ENCODE measurements around the gene COTL1. TPM values are rescaled to one million over a fixed set of nuclear protein-coding genes. Genes with fewer than 3 reads are reported as not detected.

Gene COTL1
- total RNA-seq, 1 donor from 2014 or later = 129 TPM

DNA sequence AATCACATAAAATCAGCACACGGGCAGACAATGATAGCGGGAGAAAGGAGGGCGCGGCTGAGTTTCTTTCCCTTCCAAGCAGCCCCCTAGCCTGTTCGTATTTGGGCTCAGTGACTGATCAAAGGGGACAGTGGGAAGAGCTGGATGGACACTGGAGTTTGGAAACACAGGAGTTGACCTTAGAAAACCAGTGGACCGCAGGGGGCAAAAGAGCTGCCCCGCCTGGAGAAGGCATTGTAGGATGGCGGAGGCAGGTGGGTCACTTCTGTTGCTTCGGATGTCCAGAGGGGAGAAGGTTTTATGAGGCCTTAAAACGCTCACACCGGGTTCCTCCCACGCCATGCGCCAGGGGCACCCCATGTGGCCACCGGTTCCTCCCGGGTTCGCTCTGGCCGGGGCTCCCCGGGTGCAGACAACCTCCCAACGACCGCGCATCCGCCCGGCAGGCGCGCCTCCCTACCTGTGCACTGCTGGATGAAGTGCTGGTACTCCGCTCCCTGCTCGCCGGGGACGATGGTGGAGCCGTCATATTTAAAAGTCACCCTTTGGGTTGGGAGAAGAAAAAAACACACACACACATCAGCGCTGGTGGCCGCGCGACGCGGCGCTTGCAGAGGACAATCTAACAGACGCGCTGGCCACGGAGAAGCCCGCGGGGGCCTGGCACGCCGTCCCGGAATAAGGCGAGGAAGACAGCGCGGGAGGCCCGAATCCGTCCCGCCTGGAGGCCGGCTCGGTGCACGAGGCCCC lies 662 bp downstream of the COTL1 start:
- peak overlapping the region; percentile 66 for H3K27ac ChIP-seq
- ATAC-seq (peak; percentile 4), DNase-seq (peak; percentile 73)
- no peaks in the 10 kb centered on the region for H3K36me3 ChIP-seq
- H3K4me1 ChIP-seq = peaks cover 12% of the 10 kb centered on the region
- H3K27me3 ChIP-seq = no peaks in the 10 kb centered on the region
- H3K4me3 ChIP-seq = peak overlapping the region; percentile 83
- intact Hi-C loops (cut with DNase I) = no loop called here
- TF ChIP-seq, protein P1, sequence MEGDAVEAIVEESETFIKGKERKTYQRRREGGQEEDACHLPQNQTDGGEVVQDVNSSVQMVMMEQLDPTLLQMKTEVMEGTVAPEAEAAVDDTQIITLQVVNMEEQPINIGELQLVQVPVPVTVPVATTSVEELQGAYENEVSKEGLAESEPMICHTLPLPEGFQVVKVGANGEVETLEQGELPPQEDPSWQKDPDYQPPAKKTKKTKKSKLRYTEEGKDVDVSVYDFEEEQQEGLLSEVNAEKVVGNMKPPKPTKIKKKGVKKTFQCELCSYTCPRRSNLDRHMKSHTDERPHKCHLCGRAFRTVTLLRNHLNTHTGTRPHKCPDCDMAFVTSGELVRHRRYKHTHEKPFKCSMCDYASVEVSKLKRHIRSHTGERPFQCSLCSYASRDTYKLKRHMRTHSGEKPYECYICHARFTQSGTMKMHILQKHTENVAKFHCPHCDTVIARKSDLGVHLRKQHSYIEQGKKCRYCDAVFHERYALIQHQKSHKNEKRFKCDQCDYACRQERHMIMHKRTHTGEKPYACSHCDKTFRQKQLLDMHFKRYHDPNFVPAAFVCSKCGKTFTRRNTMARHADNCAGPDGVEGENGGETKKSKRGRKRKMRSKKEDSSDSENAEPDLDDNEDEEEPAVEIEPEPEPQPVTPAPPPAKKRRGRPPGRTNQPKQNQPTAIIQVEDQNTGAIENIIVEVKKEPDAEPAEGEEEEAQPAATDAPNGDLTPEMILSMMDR (IDR thresholded peaks at IDR 0.05) = no peak
- H3K9me3 ChIP-seq = no peaks in the 10 kb centered on the region

DNA sequence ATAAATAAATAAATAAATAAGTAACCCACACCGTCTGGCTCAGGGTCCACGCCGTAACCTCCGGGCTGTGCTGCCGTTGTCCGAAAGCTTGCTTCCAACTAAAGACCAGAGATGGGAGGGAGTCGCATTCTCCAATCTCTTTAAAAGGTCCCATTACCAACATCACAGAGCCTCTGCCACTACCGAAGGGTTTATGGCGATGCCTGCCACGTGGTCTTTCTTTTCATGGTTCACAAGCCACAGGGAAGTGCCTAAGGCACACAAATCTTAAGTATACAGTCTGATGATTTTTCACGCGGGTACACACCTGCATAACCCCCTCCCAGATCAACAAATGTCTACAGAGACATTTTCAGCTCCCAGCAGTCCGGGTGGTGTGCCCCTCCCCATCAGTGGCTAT lies 1.4 kb downstream of the COTL1 start:
- intact Hi-C loops (cut with DNase I) = no loop called here
- peaks cover 19% of the 10 kb centered on the region for H3K4me1 ChIP-seq
- DNase-seq (no peak), ATAC-seq (no peak)
- H3K9me3 ChIP-seq = no peaks in the 10 kb centered on the region
- H3K4me3 ChIP-seq = peak overlapping the region; percentile 83
- H3K27me3 ChIP-seq = no peaks in the 10 kb centered on the region
- TF ChIP-seq, protein P1 (IDR thresholded peaks at IDR 0.05) = no peak
- no peaks in the 10 kb centered on the region for H3K36me3 ChIP-seq
- peak overlapping the region; percentile 0 for H3K27ac ChIP-seq

DNA sequence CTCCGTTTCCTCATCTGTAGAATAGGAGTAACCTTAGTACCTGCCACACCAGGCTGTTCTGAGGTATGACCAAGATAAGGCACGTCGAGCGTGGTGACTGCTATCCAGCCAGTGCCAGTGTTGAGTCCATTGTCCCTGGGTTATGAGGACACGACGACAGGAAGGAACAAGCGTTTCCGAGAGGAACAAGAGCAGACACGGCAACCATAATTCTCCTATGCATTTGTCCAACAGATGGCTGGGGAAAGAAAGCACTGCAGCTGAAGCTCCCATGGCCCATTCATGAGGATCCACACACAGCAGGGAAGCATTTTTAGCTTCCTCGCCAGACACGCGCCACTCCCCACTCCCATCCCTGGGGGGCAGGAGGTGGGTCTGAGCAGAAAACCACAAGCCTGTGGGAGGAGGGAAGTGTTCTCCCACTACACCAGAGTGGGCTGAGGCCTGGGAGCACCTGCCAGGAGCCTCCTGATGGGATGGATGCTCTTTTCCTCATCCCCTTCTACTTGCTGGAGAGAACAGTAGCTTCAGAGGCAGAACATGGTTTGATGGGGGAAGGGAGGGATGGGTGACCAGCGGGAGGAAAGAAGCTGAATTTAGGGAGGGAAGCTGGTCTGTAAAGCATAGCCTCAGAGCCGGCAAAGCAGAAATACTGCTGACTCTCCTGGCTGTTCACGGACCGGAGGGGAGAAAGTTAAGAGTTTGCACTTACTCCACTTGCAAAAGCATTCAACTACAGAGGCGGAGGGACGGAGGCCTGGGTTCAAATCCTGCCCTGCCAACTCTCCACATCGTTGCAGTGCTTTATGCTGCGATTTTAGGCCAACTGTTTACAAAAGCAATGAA lies 2.7 kb downstream of the COTL1 start:
- intact Hi-C loops (cut with DNase I) = no loop called here
- ATAC-seq = no peak
- no peak for DNase-seq
- Histone ChIP-seq H3K4me3 (peak overlapping the region; percentile 83), H3K27me3 (no peaks in the 10 kb centered on the region), H3K4me1 (peaks cover 26% of the 10 kb centered on the region), H3K27ac (no peak overlapping the region), H3K36me3 (no peaks in the 10 kb centered on the region), H3K9me3 (no peaks in the 10 kb centered on the region)
- TF ChIP-seq, protein P1 (IDR thresholded peaks at IDR 0.05) = no peak

DNA sequence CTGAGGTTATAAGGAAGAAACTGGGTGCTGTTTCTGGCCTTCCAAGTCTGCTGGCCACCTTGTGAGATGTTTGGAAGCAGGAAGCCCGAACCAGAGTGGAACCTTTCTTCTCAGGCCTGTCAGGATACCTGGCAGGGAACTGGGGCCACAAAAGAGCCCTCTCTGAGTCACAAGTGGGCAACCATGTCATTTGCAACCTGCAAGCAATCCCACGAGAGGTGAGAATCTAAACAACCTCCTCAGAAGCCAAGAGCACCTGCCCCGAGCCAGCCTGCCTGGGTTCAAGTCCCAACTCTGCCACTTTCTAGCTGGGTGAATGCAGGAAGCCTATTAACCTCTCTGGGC lies 3.3 kb downstream of the COTL1 start:
- Histone ChIP-seq H3K4me3 (peak overlapping the region; percentile 83), H3K36me3 (no peaks in the 10 kb centered on the region), H3K4me1 (peaks cover 27% of the 10 kb centered on the region), H3K27me3 (no peaks in the 10 kb centered on the region), H3K9me3 (no peaks in the 10 kb centered on the region), H3K27ac (no peak overlapping the region)
- ATAC-seq (no peak), DNase-seq (no peak)
- TF ChIP-seq, protein P1 (IDR thresholded peaks at IDR 0.05) = no peak
- intact Hi-C loops (cut with DNase I) = no loop called here

- Histone ChIP-seq H3K36me3 (no peaks in the 10 kb centered on the region), H3K27ac (no peak overlapping the region), H3K4me1 (peaks cover 32% of the 10 kb centered on the region), H3K9me3 (no peaks in the 10 kb centered on the region), H3K27me3 (no peaks in the 10 kb centered on the region), H3K4me3 (no peak overlapping the region)
- TF ChIP-seq, protein P1 (IDR thresholded peaks at IDR 0.05) = no peak
- intact Hi-C loops (cut with DNase I) = no loop called here
- DNase-seq = no peak
- peak; percentile 3 for ATAC-seq
These were observed 3.8 kb downstream of the COTL1 start for GRCh38 chr16:84614073-84614459.

Data from upper lobe of right lung (tissue), 1 donor.